Tibial nerve (tissue), 4 donors: ENCODE data around the gene THOC3.
"Not testable (repeated sequence)": the region's sequence is repeated elsewhere in the genome, so short reads cannot be mapped to it uniquely, and the experiment has no call there.

Source experiments
- EP300 ChIP-seq, 2 donors: sonication (generic); formaldehyde crosslinking; IDR thresholded peaks; one replicate each; pipeline ENCODE4 v1.6.1; 2017; ENCODE audit warnings: antibody characterized with exemption in 2 of 2, mild to moderate bottlenecking in 1 of 2
- POLR2A ChIP-seq, 2 donors: fragments of 450-650 bp; IDR thresholded peaks; one replicate each; pipeline ENCODE4 v1.6.1; 2017; ENCODE audit warnings: antibody characterized with exemption in 2 of 2, mild to moderate bottlenecking in 2 of 2, moderate library complexity in 2 of 2
- TF ChIP-seq, protein P1 (sequence below), 5 experiments: fragments of 200-600 bp in 3 of 5; fragments of 450-650 bp in 2 of 5; sonication (generic) in 3 of 5; IDR thresholded peaks; one replicate each; pipeline ENCODE4 v1.5.1; 2016 to 2019; ENCODE audit warnings: antibody characterized with exemption in 5 of 5, mild to moderate bottlenecking in 3 of 5, moderate library complexity in 2 of 5

DNA sequence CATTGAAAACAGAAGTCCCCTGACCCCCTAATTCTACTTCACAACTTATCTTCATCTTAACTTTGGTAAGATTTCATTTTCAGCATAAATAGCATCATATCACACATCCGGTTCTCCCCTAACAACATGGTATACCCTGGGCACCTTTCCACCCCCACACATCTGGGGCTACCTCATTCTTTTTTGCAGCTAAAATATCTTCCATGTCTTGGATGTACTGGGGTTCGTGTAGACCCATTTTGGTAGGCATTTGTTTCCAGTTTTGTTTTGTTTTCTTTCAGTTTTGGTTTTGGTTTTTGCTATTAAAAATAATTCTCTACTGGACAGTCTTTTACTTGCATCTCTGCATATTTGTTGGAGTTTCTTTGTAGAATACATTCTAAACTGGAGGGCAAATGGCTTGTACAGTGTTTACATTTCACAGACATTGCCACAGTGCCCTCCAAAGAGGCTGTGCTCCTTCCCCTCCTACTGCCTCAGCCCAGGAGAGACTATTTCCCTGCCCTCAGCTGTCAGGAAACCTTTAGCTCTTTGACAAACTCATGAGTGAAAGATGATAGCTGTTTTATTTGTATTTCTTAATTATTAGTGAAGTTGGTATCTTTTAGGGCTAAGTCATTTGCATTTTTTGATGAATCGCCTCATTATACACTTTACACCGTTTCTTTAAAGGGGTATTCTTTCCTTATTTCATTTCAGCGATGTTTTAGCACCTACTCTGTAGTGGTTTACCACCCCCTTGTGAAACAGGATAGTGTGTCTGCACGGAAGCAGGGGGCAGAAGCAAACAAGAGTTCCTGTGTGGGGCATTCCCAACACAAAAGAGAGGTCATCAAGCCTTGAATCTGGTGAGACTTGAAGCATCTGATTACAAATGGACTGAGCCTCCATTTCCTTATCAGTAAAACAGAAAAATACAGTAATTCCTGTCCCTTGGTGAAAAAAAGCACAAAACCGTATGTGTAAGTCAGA is 52.8 kb downstream of the THOC3 start:
- not testable (repeated sequence) for TF ChIP-seq POLR2A, EP300 (IDR thresholded peaks at IDR 0.05)
- TF ChIP-seq, protein P1, sequence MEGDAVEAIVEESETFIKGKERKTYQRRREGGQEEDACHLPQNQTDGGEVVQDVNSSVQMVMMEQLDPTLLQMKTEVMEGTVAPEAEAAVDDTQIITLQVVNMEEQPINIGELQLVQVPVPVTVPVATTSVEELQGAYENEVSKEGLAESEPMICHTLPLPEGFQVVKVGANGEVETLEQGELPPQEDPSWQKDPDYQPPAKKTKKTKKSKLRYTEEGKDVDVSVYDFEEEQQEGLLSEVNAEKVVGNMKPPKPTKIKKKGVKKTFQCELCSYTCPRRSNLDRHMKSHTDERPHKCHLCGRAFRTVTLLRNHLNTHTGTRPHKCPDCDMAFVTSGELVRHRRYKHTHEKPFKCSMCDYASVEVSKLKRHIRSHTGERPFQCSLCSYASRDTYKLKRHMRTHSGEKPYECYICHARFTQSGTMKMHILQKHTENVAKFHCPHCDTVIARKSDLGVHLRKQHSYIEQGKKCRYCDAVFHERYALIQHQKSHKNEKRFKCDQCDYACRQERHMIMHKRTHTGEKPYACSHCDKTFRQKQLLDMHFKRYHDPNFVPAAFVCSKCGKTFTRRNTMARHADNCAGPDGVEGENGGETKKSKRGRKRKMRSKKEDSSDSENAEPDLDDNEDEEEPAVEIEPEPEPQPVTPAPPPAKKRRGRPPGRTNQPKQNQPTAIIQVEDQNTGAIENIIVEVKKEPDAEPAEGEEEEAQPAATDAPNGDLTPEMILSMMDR (IDR thresholded peaks at IDR 0.05): not testable (repeated sequence)
